ENCODE data around the gene TRABD. TPM values are rescaled to one million over a fixed set of nuclear protein-coding genes. Genes with fewer than 3 reads are reported as not detected.

Gene TRABD
- polyA plus RNA-seq, 4 donors = 16.8 to 34.6 (median 28.6) TPM

- no peak for DNase-seq (ENCODE audit: low read depth in 4 of 4, low spot score in 2 of 4)
Measured at GRCh38 chr22:50173311-50173982, 12.3 kb upstream of the TRABD start.

GRCh38 chr22:50173983-50174355, 11.7 kb upstream of the TRABD start:
- DNase-seq (ENCODE audit: low read depth in 4 of 4, low spot score in 2 of 4) = no peak

- DNase-seq (ENCODE audit: low read depth in 4 of 4, low spot score in 2 of 4) = no peak
Measured at GRCh38 chr22:50174382-50175190, 11.1 kb upstream of the TRABD start.

GRCh38 chr22:50175191-50175461, 10.6 kb upstream of the TRABD start:
- DNase-seq (ENCODE audit: low read depth in 4 of 4, low spot score in 2 of 4) = no peak

- DNase-seq (ENCODE audit: low read depth in 4 of 4, low spot score in 2 of 4) = no peak
Measured at GRCh38 chr22:50175921-50176849, 9.5 kb upstream of the TRABD start.

- DNase-seq (ENCODE audit: low read depth in 4 of 4, low spot score in 2 of 4) = no peak
Measured at GRCh38 chr22:50176850-50177536, 8.7 kb upstream of the TRABD start.

- no peak for DNase-seq (ENCODE audit: low read depth in 4 of 4, low spot score in 2 of 4)
Measured at GRCh38 chr22:50177537-50178470, 7.9 kb upstream of the TRABD start.

GRCh38 chr22:50178471-50178864, 7.2 kb upstream of the TRABD start:
- DNase-seq (ENCODE audit: low read depth in 4 of 4, low spot score in 2 of 4) = no peak

- no peak for DNase-seq (ENCODE audit: low read depth in 4 of 4, low spot score in 2 of 4)
Measured at GRCh38 chr22:50178871-50179869, 6.5 kb upstream of the TRABD start.

- no peak for DNase-seq (ENCODE audit: low read depth in 4 of 4, low spot score in 2 of 4)
Measured at GRCh38 chr22:50179937-50180726, 5.6 kb upstream of the TRABD start.

GRCh38 chr22:50180727-50181521, 4.8 kb upstream of the TRABD start:
- DNase-seq (ENCODE audit: low read depth in 4 of 4, low spot score in 2 of 4) = no peak

- no peak for DNase-seq (ENCODE audit: low read depth in 4 of 4, low spot score in 2 of 4)
Measured at GRCh38 chr22:50182176-50183081, 3.3 kb upstream of the TRABD start.

GRCh38 chr22:50183141-50183971, 2.4 kb upstream of the TRABD start:
- no peak for DNase-seq (ENCODE audit: low read depth in 4 of 4, low spot score in 2 of 4)

- DNase-seq (ENCODE audit: low read depth in 4 of 4, low spot score in 2 of 4) = no peak
Measured at GRCh38 chr22:50184004-50184901, 1.5 kb upstream of the TRABD start.
